MCF 10A (cell line): Measurements from ENCODE around the gene SPOCK2. TPM values are rescaled to one million over a fixed set of nuclear protein-coding genes. Genes with fewer than 3 reads are reported as not detected.

Experiments
- BruUV-seq: library from RNA; stranded (reverse); fragments of 400-500 nt; replicated peaks from 2 replicates; lab custom pipeline; 2021; lab: Mats Ljungman, UMichigan
- CTCF ChIA-PET: fragments of 300-600 bp; sonication (Branson Sonifier 250); formaldehyde crosslinking; extraction: SDS; loops from one replicate; lab custom pipeline; 2021; ENCODE audit warnings: antibody characterized with exemption, inconsistent platforms; lab: Yijun Ruan, JAX
- POLR2A ChIA-PET: fragments of 300-600, 350-650 bp; sonication (Branson Sonifier 250); formaldehyde crosslinking; extraction: SDS; loops from one replicate; lab custom pipeline; 2020; ENCODE audit warnings: antibody characterized with exemption, inconsistent platforms; lab: Yijun Ruan, JAX
- DNase-seq: peaks from one replicate; pipeline ENCODE4 v3.0.0-alpha.2; 2018; ENCODE audit not compliant: unreplicated experiment
- H3K27ac Mint-ChIP-seq: one replicate; pipeline ENCODE4 v1.8.0; 2022; ENCODE audit warnings: mild to moderate bottlenecking, low read depth, mixed read lengths; ENCODE audit not compliant: unreplicated experiment
- H3K27me3 Mint-ChIP-seq: one replicate; pipeline ENCODE4 v1.8.0; 2022; ENCODE audit warnings: mixed read lengths; ENCODE audit not compliant: insufficient read depth, unreplicated experiment
- H3K36me3 Mint-ChIP-seq: one replicate; pipeline ENCODE4 v1.8.0; 2022; ENCODE audit warnings: mild to moderate bottlenecking, moderate library complexity, mixed read lengths; ENCODE audit not compliant: insufficient read depth, unreplicated experiment
- H3K4me1 Mint-ChIP-seq: one replicate; pipeline ENCODE4 v1.8.0; 2022; ENCODE audit warnings: mixed read lengths; ENCODE audit not compliant: insufficient read depth, unreplicated experiment
- H3K4me3 Mint-ChIP-seq: one replicate; pipeline ENCODE4 v1.8.0; 2022; ENCODE audit warnings: mild to moderate bottlenecking, moderate library complexity, mixed read lengths; ENCODE audit not compliant: unreplicated experiment
- H3K9me3 Mint-ChIP-seq: one replicate; pipeline ENCODE4 v1.8.0; 2022; ENCODE audit warnings: mixed read lengths; ENCODE audit not compliant: unreplicated experiment
- intact Hi-C: fragments of 100-400 bp; cut with micrococcal nuclease; formaldehyde crosslinking; loops from 2 replicates; pipeline ENCODE4 v1.14.1; 2022
- total RNA-seq: library from RNA; stranded (reverse); gene quantifications from 2 replicates; pipeline ENCODE4 v1.2.3, GENCODE V29; 2022
- TF ChIP-seq, protein P1 (sequence below): fragments of 200-600 bp; IDR thresholded peaks from one replicate; pipeline ENCODE4 v1.8.0; 2022; ENCODE audit warnings: antibody characterized with exemption, mild to moderate bottlenecking; ENCODE audit not compliant: unreplicated experiment

Gene SPOCK2
- total RNA-seq, 1 experiment from 2014 or later, result 1.2 TPM

DNA sequence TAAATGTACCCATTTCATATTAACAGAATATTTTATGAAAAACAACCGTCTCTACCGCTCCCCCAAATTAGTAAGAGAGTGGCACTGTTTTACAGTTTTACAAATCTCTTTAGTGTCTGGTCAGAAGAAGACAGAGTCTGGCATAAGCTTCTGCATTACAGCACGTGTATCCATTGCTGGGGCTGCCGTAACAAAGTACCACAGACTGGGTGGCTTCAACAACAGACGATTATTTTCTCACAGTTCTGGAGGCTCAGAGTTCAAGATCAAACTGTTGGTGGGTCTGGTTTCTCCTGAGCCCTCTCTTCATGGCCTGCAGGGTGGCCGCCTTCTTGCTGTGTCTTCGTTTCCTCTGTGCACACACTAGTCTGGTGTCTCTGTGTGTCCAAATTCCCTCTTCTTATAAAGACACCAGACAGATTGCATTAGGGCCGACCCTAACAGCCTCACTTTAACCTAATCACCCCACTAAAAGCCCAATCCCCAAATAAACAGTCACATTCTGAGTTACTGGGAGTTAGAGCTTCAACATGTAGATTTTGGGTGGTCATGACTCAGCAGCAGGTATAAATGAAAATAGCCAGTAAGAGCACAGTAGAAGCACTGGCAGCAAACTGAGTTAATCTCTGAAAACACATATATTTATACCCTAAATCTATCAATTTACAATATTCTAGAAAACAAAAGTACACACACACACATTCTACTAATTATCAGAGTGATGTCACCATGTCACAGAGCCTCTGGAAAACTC is 4.0 kb upstream of the SPOCK2 start:
- no peak for DNase-seq
- Mint-ChIP-seq H3K4me3 (no peak overlapping the region), H3K4me1 (peaks cover 5% of the 10 kb centered on the region), H3K9me3 (no peaks in the 10 kb centered on the region), H3K27me3 (no peaks in the 10 kb centered on the region), H3K27ac (no peak overlapping the region), H3K36me3 (peaks cover 20% of the 10 kb centered on the region)
- CTCF ChIA-PET, result interaction anchor here (0.6 to 0.8 kb wide), 2 partner anchors 16 to 195 kb away, joined by 3 read pairs; no protein-coding TSS in a partner anchor
- BruUV-seq, result no TSS peak
- TF ChIP-seq, protein P1, sequence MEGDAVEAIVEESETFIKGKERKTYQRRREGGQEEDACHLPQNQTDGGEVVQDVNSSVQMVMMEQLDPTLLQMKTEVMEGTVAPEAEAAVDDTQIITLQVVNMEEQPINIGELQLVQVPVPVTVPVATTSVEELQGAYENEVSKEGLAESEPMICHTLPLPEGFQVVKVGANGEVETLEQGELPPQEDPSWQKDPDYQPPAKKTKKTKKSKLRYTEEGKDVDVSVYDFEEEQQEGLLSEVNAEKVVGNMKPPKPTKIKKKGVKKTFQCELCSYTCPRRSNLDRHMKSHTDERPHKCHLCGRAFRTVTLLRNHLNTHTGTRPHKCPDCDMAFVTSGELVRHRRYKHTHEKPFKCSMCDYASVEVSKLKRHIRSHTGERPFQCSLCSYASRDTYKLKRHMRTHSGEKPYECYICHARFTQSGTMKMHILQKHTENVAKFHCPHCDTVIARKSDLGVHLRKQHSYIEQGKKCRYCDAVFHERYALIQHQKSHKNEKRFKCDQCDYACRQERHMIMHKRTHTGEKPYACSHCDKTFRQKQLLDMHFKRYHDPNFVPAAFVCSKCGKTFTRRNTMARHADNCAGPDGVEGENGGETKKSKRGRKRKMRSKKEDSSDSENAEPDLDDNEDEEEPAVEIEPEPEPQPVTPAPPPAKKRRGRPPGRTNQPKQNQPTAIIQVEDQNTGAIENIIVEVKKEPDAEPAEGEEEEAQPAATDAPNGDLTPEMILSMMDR, result no peak
- intact Hi-C loops, result no loop called here
- POLR2A ChIA-PET, result interaction anchor here (0.6 kb wide), 1 partner anchor 426 kb away, joined by 5 read pairs; no protein-coding TSS in a partner anchor

DNA sequence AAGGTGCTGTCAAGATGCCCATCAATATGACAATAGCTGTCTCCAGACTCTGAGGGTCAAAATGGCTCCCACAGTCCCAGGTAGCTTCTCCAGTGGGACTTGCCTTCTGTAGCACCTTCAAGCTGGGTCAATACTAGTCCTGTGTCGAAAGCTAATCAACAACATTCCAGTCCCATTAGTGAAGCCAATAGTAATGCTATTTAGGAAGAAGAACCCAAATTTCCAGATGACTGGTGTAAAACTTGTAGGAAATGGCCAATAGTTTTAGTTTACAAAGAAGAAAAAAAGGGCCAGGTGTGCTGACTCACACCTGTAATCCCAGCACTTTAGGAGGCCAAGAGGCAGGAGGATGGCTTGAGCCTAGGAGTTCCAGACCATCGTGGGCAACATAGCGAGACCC is 2.0 kb upstream of the SPOCK2 start:
- intact Hi-C loops, result no loop called here
- Mint-ChIP-seq H3K4me3 (no peak overlapping the region), H3K27me3 (no peaks in the 10 kb centered on the region), H3K4me1 (no peaks in the 10 kb centered on the region), H3K27ac (no peak overlapping the region), H3K9me3 (no peaks in the 10 kb centered on the region), H3K36me3 (peaks cover 4% of the 10 kb centered on the region)
- TF ChIP-seq, protein P1, result no peak
- DNase-seq, result no peak
- BruUV-seq, result no TSS peak
- ChIA-PET CTCF (interaction anchor here (0.7 kb wide), 3 partner anchors 25 to 245 kb away, joined by 3 to 5 read pairs (median 3); no protein-coding TSS in a partner anchor), POLR2A (interaction anchor here (0.6 to 0.7 kb wide), 2 partner anchors 12 to 14 kb away, joined by 3 read pairs; no protein-coding TSS in a partner anchor)

DNA sequence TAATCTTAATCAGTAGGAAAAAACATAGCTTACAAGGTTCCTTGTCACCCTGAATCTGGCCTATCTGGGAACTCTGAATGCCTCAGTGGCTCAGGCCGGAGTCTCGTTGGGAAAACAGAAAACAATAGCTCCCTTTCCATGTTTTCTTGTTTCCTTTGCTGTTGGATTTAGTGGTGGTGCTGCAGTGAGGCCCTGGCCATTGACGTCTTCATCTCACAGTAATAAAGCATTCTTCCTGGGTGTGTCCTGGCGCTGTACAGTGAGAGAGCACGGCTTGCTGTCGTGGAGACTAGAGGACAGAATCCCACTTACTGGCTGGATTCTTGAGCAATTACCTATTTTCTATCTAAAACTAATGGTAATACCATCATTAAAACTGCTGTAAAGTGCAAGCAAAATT is 1.3 kb upstream of the SPOCK2 start:
- TF ChIP-seq, protein P1, result no peak
- Mint-ChIP-seq H3K4me3 (no peak overlapping the region), H3K9me3 (no peaks in the 10 kb centered on the region), H3K36me3 (no peaks in the 10 kb centered on the region), H3K27me3 (no peaks in the 10 kb centered on the region), H3K4me1 (no peaks in the 10 kb centered on the region), H3K27ac (no peak overlapping the region)
- CTCF ChIA-PET, result no interaction called here
- intact Hi-C loops, result no loop called here
- POLR2A ChIA-PET, result interaction anchor here (0.7 kb wide), 1 partner anchor 11 kb away, joined by 3 read pairs; no protein-coding TSS in a partner anchor
- no peak for DNase-seq
- no TSS peak for BruUV-seq

DNA sequence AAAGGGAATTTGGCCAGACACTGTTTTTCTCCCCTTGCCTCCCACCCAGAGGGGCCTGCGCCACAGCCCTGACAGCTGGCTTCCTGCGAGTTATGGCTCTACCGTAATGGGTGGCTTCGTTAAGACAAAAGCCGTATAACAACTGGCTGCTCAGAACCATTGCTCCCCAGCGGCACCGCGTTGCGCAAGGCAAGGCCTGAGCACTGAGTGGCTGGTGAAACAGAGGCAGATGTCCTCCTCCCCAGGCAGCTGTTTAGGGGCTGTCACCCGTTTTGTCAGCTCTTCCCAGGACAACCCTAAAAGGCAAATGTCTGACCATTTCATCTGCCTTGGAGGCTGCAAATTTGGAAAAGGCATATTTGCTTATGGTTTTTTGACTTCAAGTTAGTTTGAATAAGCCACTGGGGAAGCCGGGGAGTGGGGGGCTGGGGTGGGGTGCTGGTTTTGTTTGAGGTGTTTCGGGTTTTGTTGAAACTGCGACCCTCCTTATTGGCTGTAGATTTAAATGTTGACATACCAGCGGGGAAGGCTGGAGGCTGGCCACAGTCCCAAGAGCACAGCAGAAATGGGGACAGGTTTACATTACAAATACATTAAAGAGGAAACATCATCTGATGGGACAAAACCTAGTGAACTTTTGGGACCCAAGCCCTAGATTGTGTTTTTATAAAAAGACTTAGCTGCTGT is 681 bp upstream of the SPOCK2 start:
- H3K27me3 Mint-ChIP-seq, result no peaks in the 10 kb centered on the region
- H3K36me3 Mint-ChIP-seq, result no peaks in the 10 kb centered on the region
- no peaks in the 10 kb centered on the region for H3K4me1 Mint-ChIP-seq
- no peak for DNase-seq
- no peak overlapping the region for H3K27ac Mint-ChIP-seq
- H3K4me3 Mint-ChIP-seq, result no peak overlapping the region
- POLR2A ChIA-PET, result no interaction called here
- TF ChIP-seq, protein P1, result no peak
- no TSS peak for BruUV-seq
- CTCF ChIA-PET, result interaction anchor here (0.6 kb wide), 1 partner anchor 199 kb away, joined by 3 read pairs; no protein-coding TSS in a partner anchor
- intact Hi-C loops, result no loop called here
- no peaks in the 10 kb centered on the region for H3K9me3 Mint-ChIP-seq
